H1 (cell line): ENCODE results near the gene MYO1F. TPM values are rescaled to one million over a fixed set of nuclear protein-coding genes. Genes with fewer than 3 reads are reported as not detected.

Source experiments
- CTCF ChIA-PET: fragments of 300-600 bp; sonication (Branson Sonifier 250); formaldehyde crosslinking; loops from one replicate; lab custom pipeline; 2021; ENCODE audit not compliant: partially characterized antibody; lab: Charles Lee
- POLR2A ChIA-PET: fragments of 300-600 bp; sonication (Branson Sonifier 250); formaldehyde crosslinking; loops from one replicate; lab custom pipeline; 2021; ENCODE audit warnings: inconsistent platforms; ENCODE audit not compliant: partially characterized antibody; lab: Charles Lee
- DNase-seq, 2 experiments: peaks; one replicate each; pipeline versions ENCODE4 v3.0.0 to v3.0.0-alpha.2; 2010 to 2022; ENCODE audit warnings: low spot score in 2 of 2, low read depth in 1 of 2, mixed read lengths in 1 of 2
- FAIRE-seq: peaks from 2 replicates; lab custom pipeline; 2011; peaks lifted over from hg19 to GRCh38; lab: Jason Lieb, UNC
- H2AFZ ChIP-seq: 2 replicates; pipeline ENCODE4 v1.8.1; 2012; ENCODE audit warnings: low read length, inconsistent platforms
- H2AK5ac ChIP-seq: 2 replicates; pipeline ENCODE4 v1.6.1; 2013; ENCODE audit warnings: low read depth, low read length
- H2BK120ac ChIP-seq: replicated peaks from 2 replicates; pipeline ENCODE3; 2013; ENCODE audit warnings: low read depth, low read length, inconsistent platforms
- H2BK12ac ChIP-seq: 2 replicates; pipeline ENCODE4 v1.6.1; 2013; ENCODE audit warnings: low read depth, low read length
- H2BK15ac ChIP-seq: 2 replicates; pipeline ENCODE4 v1.6.1; 2013; ENCODE audit warnings: low read length
- H2BK20ac ChIP-seq: 2 replicates; pipeline ENCODE4 v1.6.1; 2013; ENCODE audit warnings: low read length
- H2BK5ac ChIP-seq: 2 replicates; pipeline ENCODE4 v1.6.1; 2013; ENCODE audit warnings: low read depth, low read length
- H3K14ac ChIP-seq: 2 replicates; pipeline ENCODE4 v1.6.1; 2013; ENCODE audit warnings: inconsistent platforms; ENCODE audit not compliant: insufficient read length
- H3K18ac ChIP-seq: 2 replicates; pipeline ENCODE4 v1.6.1; 2013; ENCODE audit warnings: low read length; ENCODE audit errors: extremely low read depth
- H3K23ac ChIP-seq: 2 replicates; pipeline ENCODE4 v1.6.1; 2013; ENCODE audit warnings: inconsistent platforms; ENCODE audit not compliant: insufficient read length
- H3K23me2 ChIP-seq: 2 replicates; pipeline ENCODE4 v1.6.1; 2013; ENCODE audit warnings: low read depth, low read length
- H3K27ac ChIP-seq: 2 replicates; pipeline ENCODE4 v1.6.1; 2011; ENCODE audit warnings: low read depth, low read length, inconsistent platforms
- H3K27me3 ChIP-seq, 4 experiments: replicated peaks in 1 of 4; 1 replicate in 1 of 4; 2 replicates in 3 of 4; pipeline versions ENCODE4 v1.6.1 to v1.8.1; 2011 to 2013; ENCODE audit warnings: low read length in 3 of 4, mild to moderate bottlenecking in 3 of 4, inconsistent platforms in 2 of 4, mixed read lengths in 2 of 4, moderate library complexity in 1 of 4; ENCODE audit not compliant: control insufficient read depth in 3 of 4, insufficient read depth in 3 of 4; ENCODE audit errors: extremely low read depth in 1 of 4
- H3K36me3 ChIP-seq, 4 experiments: 2 replicates each; pipeline versions ENCODE4 v1.6.1 to v1.8.1; 2011 to 2013; ENCODE audit warnings: mild to moderate bottlenecking in 4 of 4, low read length in 3 of 4, moderate library complexity in 2 of 4, control low read depth in 1 of 4, inconsistent platforms in 1 of 4; ENCODE audit not compliant: insufficient read depth in 4 of 4, control insufficient read depth in 2 of 4
- H3K4ac ChIP-seq: replicated peaks from 2 replicates; pipeline ENCODE3; 2013; ENCODE audit warnings: low read length, low read depth, mixed read lengths, inconsistent platforms; ENCODE audit not compliant: insufficient read length
- H3K4me1 ChIP-seq, 4 experiments: replicated peaks in 1 of 4; 1 replicate in 1 of 4; 2 replicates in 3 of 4; pipeline versions ENCODE4 v1.6.1 to v1.8.1; 2011 to 2013; ENCODE audit warnings: low read length in 3 of 4, inconsistent platforms in 2 of 4, mixed read lengths in 1 of 4; ENCODE audit not compliant: insufficient read depth in 4 of 4, control insufficient read depth in 3 of 4
- H3K4me2 ChIP-seq, 2 experiments: 2 replicates each; pipeline versions ENCODE4 v1.6.1 to v1.8.1; 2011 to 2013; ENCODE audit warnings: low read depth in 2 of 2, low read length in 2 of 2, control low read depth in 1 of 2, inconsistent platforms in 1 of 2, mild to moderate bottlenecking in 1 of 2; ENCODE audit not compliant: insufficient read depth in 1 of 2
- H3K4me3 ChIP-seq, 4 experiments: fragments of 200-600, 300-600 bp in 1 of 4; sonication (generic), shearing (Covaris generic), sonication (Bioruptor Twin) in 1 of 4; 2 replicates each; pipeline versions ENCODE4 v1.5.1 to v1.8.1; 2011 to 2016; ENCODE audit warnings: low read length in 4 of 4, low read depth in 3 of 4, control low read depth in 2 of 4, inconsistent platforms in 2 of 4, mild to moderate bottlenecking in 2 of 4, mixed read lengths in 1 of 4, moderate library complexity in 1 of 4; ENCODE audit not compliant: insufficient read depth in 2 of 4; ENCODE audit errors: extremely low read depth in 1 of 4
- H3K56ac ChIP-seq: replicated peaks from 2 replicates; pipeline ENCODE3; 2013; ENCODE audit warnings: low read depth, mild to moderate bottlenecking, mixed read lengths, low read length, inconsistent platforms; ENCODE audit not compliant: insufficient read length
- H3K79me1 ChIP-seq: 2 replicates; pipeline ENCODE4 v1.6.1; 2013; ENCODE audit warnings: low read depth, low read length, control low read depth
- H3K79me2 ChIP-seq, 2 experiments: 2 replicates each; pipeline versions ENCODE4 v1.6.1 to v1.8.1; 2012 to 2013; ENCODE audit warnings: low read length in 2 of 2, mild to moderate bottlenecking in 2 of 2, inconsistent platforms in 1 of 2; ENCODE audit not compliant: insufficient read depth in 2 of 2, control insufficient read depth in 1 of 2
- H3K9ac ChIP-seq, 4 experiments: replicated peaks in 1 of 4; 1 replicate in 1 of 4; 2 replicates in 3 of 4; pipeline versions ENCODE4 v1.6.1 to v1.8.1; 2011 to 2013; ENCODE audit warnings: low read depth in 3 of 4, low read length in 3 of 4, control low read depth in 2 of 4, mild to moderate bottlenecking in 2 of 4, moderate library complexity in 2 of 4, inconsistent platforms in 1 of 4; ENCODE audit errors: extremely low read depth in 1 of 4
- H3K9me3 ChIP-seq, 2 experiments: 2 replicates each; pipeline versions ENCODE4 v1.6.1 to v1.8.1; 2012 to 2013; ENCODE audit warnings: mild to moderate bottlenecking in 2 of 2, moderate library complexity in 2 of 2, control low read depth in 1 of 2, inconsistent platforms in 1 of 2, low read depth in 1 of 2, low read length in 1 of 2, mixed read lengths in 1 of 2; ENCODE audit not compliant: insufficient read depth in 2 of 2
- H4K20me1 ChIP-seq, 2 experiments: replicated peaks in 1 of 2; 2 replicates each; pipeline versions ENCODE3 to v1.8.1; 2011 to 2013; ENCODE audit warnings: inconsistent platforms in 2 of 2, low read length in 2 of 2, mild to moderate bottlenecking in 1 of 2; ENCODE audit not compliant: insufficient read depth in 2 of 2, control insufficient read depth in 1 of 2
- H4K5ac ChIP-seq: 2 replicates; pipeline ENCODE4 v1.6.1; 2013; ENCODE audit warnings: low read length, low read depth, mixed read lengths, inconsistent platforms; ENCODE audit not compliant: insufficient read length
- H4K8ac ChIP-seq: 2 replicates; pipeline ENCODE4 v1.8.0; 2013; ENCODE audit warnings: mild to moderate bottlenecking, moderate library complexity, low read length, inconsistent platforms; ENCODE audit not compliant: insufficient read depth; ENCODE audit errors: extremely low read depth
- H4K91ac ChIP-seq: replicated peaks from 2 replicates; pipeline ENCODE3; 2013; ENCODE audit warnings: low read length, mixed read lengths, inconsistent platforms; ENCODE audit not compliant: insufficient read length
- CEBPB ChIP-seq: IDR thresholded peaks from 2 replicates; pipeline ENCODE4 v1.6.1; 2012; ENCODE audit warnings: low read depth, low read length
- CHD2 ChIP-seq: IDR thresholded peaks from 2 replicates; pipeline ENCODE4 v1.6.1; 2012; ENCODE audit warnings: low read length, improper control_type of control experiment
- HDAC6 ChIP-seq: IDR thresholded peaks from one replicate; pipeline ENCODE4 v1.7.1; 2012; ENCODE audit warnings: low read depth, mild to moderate bottlenecking, inconsistent platforms, low read length, moderate library complexity
- JUND ChIP-seq: IDR thresholded peaks from 2 replicates; pipeline ENCODE4 v1.6.1; 2011; ENCODE audit warnings: mild to moderate bottlenecking, improper control_type of control experiment, low read length
- POU5F1 ChIP-seq: IDR thresholded peaks from 2 replicates; pipeline ENCODE4 v1.6.1; 2011; ENCODE audit warnings: low read depth, mild to moderate bottlenecking, low read length, moderate library complexity
- RAD21 ChIP-seq, 2 experiments: IDR thresholded peaks in 1 of 2; conservative IDR thresholded peaks in 1 of 2; 2 replicates each; pipeline ENCODE4 v1.6.1; 2011; ENCODE audit warnings: low read depth in 2 of 2, low read length in 2 of 2, improper control_type of control experiment in 1 of 2, inconsistent platforms in 1 of 2, mild to moderate bottlenecking in 1 of 2, moderate library complexity in 1 of 2
- SIN3A ChIP-seq, 2 experiments: IDR thresholded peaks in 1 of 2; conservative IDR thresholded peaks in 1 of 2; 2 replicates each; pipeline ENCODE4 v1.6.1; 2011 to 2012; ENCODE audit warnings: low read length in 2 of 2, improper control_type of control experiment in 1 of 2, low read depth in 1 of 2, mild to moderate bottlenecking in 1 of 2
- SIX5 ChIP-seq: IDR thresholded peaks from 2 replicates; pipeline ENCODE4 v1.6.1; 2011; ENCODE audit warnings: mild to moderate bottlenecking, low read depth, low read length
- SP2 ChIP-seq: IDR thresholded peaks from 2 replicates; pipeline ENCODE4 v1.6.1; 2012; ENCODE audit warnings: mild to moderate bottlenecking, low read length, inconsistent platforms
- TAF7 ChIP-seq: optimal IDR thresholded peaks from 2 replicates; pipeline ENCODE3; 2011; ENCODE audit warnings: low read depth, mild to moderate bottlenecking, inconsistent platforms, low read length, moderate library complexity, borderline replicate concordance
- USF2 ChIP-seq: IDR thresholded peaks from 2 replicates; pipeline ENCODE4 v1.6.1; 2011; ENCODE audit warnings: low read length, improper control_type of control experiment
- WGBS, 2 experiments: shearing (Covaris generic) in 1 of 2; methylation state at CpG; one replicate each; pipeline versions ENCODE4 v1.1.6 to v1.1.7; 2013 to 2015; ENCODE audit warnings: low lambda C conversion rate in 2 of 2, mixed read lengths in 2 of 2, inconsistent platforms in 1 of 2, low coverage in 1 of 2, missing lambda C conversion rate in 1 of 2; ENCODE audit not compliant: insufficient replicate concordance in 2 of 2, insufficient coverage in 1 of 2, insufficient read length in 1 of 2; ENCODE audit errors: extremely low coverage in 1 of 2, missing lambda C conversion rate in 1 of 2; 5-methylcytosine and 5-hydroxymethylcytosine counted together
- polyA plus RNA-seq, 7 experiments: library from polyadenylated mRNA; depleted of rRNA in 3 of 7; stranded (reverse) in 5 of 7; unstranded in 2 of 7; fragments of >200 nt in 5 of 7; fragments of 200-250 nt in 2 of 7; gene quantifications; 1 replicate in 5 of 7; 2 replicates in 1 of 7; 4 replicates in 1 of 7; pipeline versions ENCODE4 v1.2.1 to v1.2.3, GENCODE V29; 2011 to 2013; ENCODE audit warnings: missing spikeins in 2 of 7, mixed read lengths in 2 of 7
- total RNA-seq: library from RNA; stranded (reverse); fragmentation: NEBNext Ultra II Directional; extraction: Animal tissue kit (Norgen Biotek cat#: 25700); gene quantifications from 2 replicates; pipeline ENCODE4 v1.2.1, GENCODE V29; 2021

Gene MYO1F
- total and polyA plus RNA-seq, 2 of the 8 experiments (the other 6 are each of a cell fraction or from before 2014, with no cell fraction given) = 1.4 to 4.6 TPM

- Histone ChIP-seq H4K20me1 (no peaks in the 10 kb centered on the region), H3K4me3 (no peak overlapping the region), H3K56ac (no peak overlapping the region), H3K14ac (no peak overlapping the region), H3K9me3 (no peaks in the 10 kb centered on the region), H2BK12ac (no peak overlapping the region), H3K36me3 (no peaks in the 10 kb centered on the region), H3K79me2 (no peaks in the 10 kb centered on the region), H3K18ac (no peak overlapping the region), H2BK5ac (no peak overlapping the region), H3K4me1 (no peaks in the 10 kb centered on the region; a peak in 2 of 7 replicates), H3K27me3 (no peaks in the 10 kb centered on the region), H2AK5ac (0 out of 2 replicates have a peak overlapping the region, but pooled peaks have one; percentile 65), H2BK120ac (no peak overlapping the region), H3K4me2 (no peak overlapping the region), H4K5ac (no peak overlapping the region), H4K91ac (no peak overlapping the region), H2BK20ac (no peak overlapping the region), H3K4ac (no peak overlapping the region), H2AFZ (no peak overlapping the region), H2BK15ac (no peak overlapping the region), H3K79me1 (no peaks in the 10 kb centered on the region), H3K27ac (no peak overlapping the region), H3K9ac (no peak overlapping the region), H4K8ac (no peak overlapping the region), H3K23ac (no peak overlapping the region), H3K23me2 (no peaks in the 10 kb centered on the region)
- ChIA-PET POLR2A (interaction anchor here (0.6 to 1.5 kb wide), 6 partner anchors 11 to 481 kb away, joined by 3 to 7 read pairs (median 3); no protein-coding TSS in a partner anchor), CTCF (interaction anchor here (0.5 to 2.7 kb wide), 4 partner anchors 12 to 478 kb away, joined by 3 to 30 read pairs (median 3); partner anchors contain the start of gene MYO1F)
- no peak for FAIRE-seq
- WGBS, 2 experiments = 83% methylated on average over 5 of the region's 6 CpGs; no CpG with 5 or more reads in 1 of the 2 experiments
- no peak for DNase-seq
- TF ChIP-seq HDAC6 (no peak), POU5F1 (no peak), SIX5 (no peak), JUND (no peak), SP2 (no peak), SIN3A (conservative IDR thresholded peaks at IDR 0.05 in 1 of 2, IDR thresholded peaks at IDR 0.05 in 1 of 2; ENCODE audit: low read depth in 1 of 2, low read length in 2 of 2) (no peak), CHD2 (no peak), RAD21 (IDR thresholded peaks at IDR 0.05 in 1 of 2, conservative IDR thresholded peaks at IDR 0.05 in 1 of 2; ENCODE audit: low read depth in 2 of 2, low read length in 2 of 2) (no peak), TAF7 (no peak), CEBPB (no peak), USF2 (no peak)
Measured at GRCh38 chr19:8557642-8558238, 19.5 kb downstream of the MYO1F start.
